OCI-LY1 (cell line): ENCODE measurements around the gene PLVAP.

ENCODE experiments used
- H2AFZ ChIP-seq: fragments of 200-600 bp; sonication (generic), shearing (Covaris generic); 2 replicates; pipeline ENCODE4 v1.6.0; 2014; ENCODE audit warnings: antibody characterized with exemption, mild to moderate bottlenecking, low read length
- H3F3A ChIP-seq: fragments of 200-600 bp; sonication (generic), shearing (Covaris generic); 2 replicates; pipeline ENCODE4 v1.6.0; 2014; ENCODE audit warnings: mild to moderate bottlenecking, antibody characterized with exemption, low read length, moderate library complexity; ENCODE audit not compliant: insufficient read depth
- H3K27ac ChIP-seq: fragments of 200-600 bp; sonication (generic); 2 replicates; pipeline ENCODE4 v1.5.1; 2014; ENCODE audit warnings: low read length, mixed run types, mild to moderate bottlenecking, low read depth; ENCODE audit not compliant: poor library complexity, severe bottlenecking
- H3K27me3 ChIP-seq: fragments of 200-600 bp; sonication (generic); 2 replicates; pipeline ENCODE4 v1.6.0; 2014; ENCODE audit warnings: antibody characterized with exemption, mild to moderate bottlenecking, low read length, moderate library complexity; ENCODE audit not compliant: insufficient read depth
- H3K36me3 ChIP-seq: fragments of 200-600 bp; sonication (generic); 2 replicates; pipeline ENCODE4 v1.6.1; 2014; ENCODE audit warnings: mild to moderate bottlenecking, antibody characterized with exemption, low read length, moderate library complexity, mixed read lengths; ENCODE audit not compliant: insufficient read depth
- H3K4me1 ChIP-seq: fragments of 200-600 bp; sonication (generic); 2 replicates; pipeline ENCODE4 v1.5.1; 2014; ENCODE audit warnings: mild to moderate bottlenecking, low read length, moderate library complexity; ENCODE audit not compliant: insufficient read depth, severe bottlenecking
- H3K4me2 ChIP-seq: fragments of 200-600 bp; sonication (generic), shearing (Covaris generic); 2 replicates; pipeline ENCODE4 v1.6.1; 2014; ENCODE audit warnings: low read length
- H3K4me3 ChIP-seq: fragments of 200-600 bp; sonication (generic); 2 replicates; pipeline ENCODE4 v1.5.1; 2014; ENCODE audit warnings: low read length, low read depth, mild to moderate bottlenecking, mixed read lengths; ENCODE audit not compliant: poor library complexity, severe bottlenecking
- H3K79me2 ChIP-seq: fragments of 200-600 bp; shearing (Covaris generic); 2 replicates; pipeline ENCODE4 v1.6.1; 2016; ENCODE audit warnings: mixed run types, low read length, mixed read lengths; ENCODE audit not compliant: insufficient read depth
- H3K9ac ChIP-seq: fragments of 200-600 bp; sonication (generic), shearing (Covaris generic); 2 replicates; pipeline ENCODE4 v1.6.1; 2014; ENCODE audit warnings: mild to moderate bottlenecking, low read length, mixed read lengths
- H3K9me2 ChIP-seq: fragments of 200-600 bp; sonication (generic), shearing (Covaris generic); 2 replicates; pipeline ENCODE4 v1.6.1; 2014; ENCODE audit warnings: low read depth, mild to moderate bottlenecking, low read length, mixed read lengths
- H3K9me3 ChIP-seq: fragments of 200-600 bp; shearing (Covaris generic); 2 replicates; pipeline ENCODE4 v1.6.1; 2014; ENCODE audit warnings: low read length, mixed read lengths
- H4K20me1 ChIP-seq: fragments of 200-600 bp; sonication (generic), shearing (Covaris generic); 2 replicates; pipeline ENCODE4 v1.6.0; 2016; ENCODE audit warnings: mild to moderate bottlenecking, low read length; ENCODE audit not compliant: insufficient read depth
- EZH2 ChIP-seq: fragments of 200-600 bp; sonication (generic), shearing (Covaris generic); IDR thresholded peaks from 2 replicates; pipeline ENCODE4 v1.8.0; 2017; ENCODE audit warnings: borderline replicate concordance, mixed run types, mild to moderate bottlenecking, antibody characterized with exemption, low read length, moderate library complexity, mixed read lengths
- TF ChIP-seq, protein P1 (sequence below): fragments of 200-600 bp; sonication (generic), shearing (Covaris generic); IDR thresholded peaks from 2 replicates; pipeline ENCODE4 v1.5.1; 2017; ENCODE audit warnings: mild to moderate bottlenecking, antibody characterized with exemption, low read length, moderate library complexity, mixed read lengths

Gene PLVAP

DNA sequence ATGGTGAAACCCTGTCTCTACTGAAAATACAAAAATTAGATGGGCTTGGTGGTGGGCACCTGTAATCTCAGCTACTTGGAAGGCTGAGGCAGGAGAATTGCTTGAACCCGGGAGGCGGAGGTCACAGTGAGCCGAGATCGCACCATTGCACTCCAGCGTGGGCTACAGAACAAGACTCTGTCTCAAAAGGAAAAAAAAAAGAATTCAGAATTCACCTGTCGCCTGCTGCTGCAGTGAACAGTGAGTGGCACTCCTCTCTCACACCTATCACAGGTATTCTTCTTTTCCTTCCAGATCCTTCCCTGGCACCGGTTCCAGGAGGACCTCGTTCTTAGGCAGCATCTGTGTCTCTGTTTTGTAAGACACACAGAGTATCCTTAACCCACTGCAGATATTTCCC, 37.0 kb upstream of the PLVAP start:
- H4K20me1 ChIP-seq: no peaks in the 10 kb centered on the region
- H3K9me2 ChIP-seq: no peaks in the 10 kb centered on the region
- no peaks in the 10 kb centered on the region for H3K79me2 ChIP-seq
- peaks cover 19% of the 10 kb centered on the region; the same call in 1 of the 2 replicates for H3K36me3 ChIP-seq
- H2AFZ ChIP-seq: no peak overlapping the region
- no peaks in the 10 kb centered on the region for H3K9me3 ChIP-seq
- H3K27me3 ChIP-seq: no peaks in the 10 kb centered on the region
- no peak overlapping the region for H3K27ac ChIP-seq
- no peak overlapping the region for H3K9ac ChIP-seq
- H3K4me3 ChIP-seq: no peak overlapping the region
- H3F3A ChIP-seq: no peaks in the 10 kb centered on the region
- peaks cover 22% of the 10 kb centered on the region for H3K4me1 ChIP-seq
- no peak overlapping the region for H3K4me2 ChIP-seq
- TF ChIP-seq EZH2: no peak
- TF ChIP-seq, protein P1, sequence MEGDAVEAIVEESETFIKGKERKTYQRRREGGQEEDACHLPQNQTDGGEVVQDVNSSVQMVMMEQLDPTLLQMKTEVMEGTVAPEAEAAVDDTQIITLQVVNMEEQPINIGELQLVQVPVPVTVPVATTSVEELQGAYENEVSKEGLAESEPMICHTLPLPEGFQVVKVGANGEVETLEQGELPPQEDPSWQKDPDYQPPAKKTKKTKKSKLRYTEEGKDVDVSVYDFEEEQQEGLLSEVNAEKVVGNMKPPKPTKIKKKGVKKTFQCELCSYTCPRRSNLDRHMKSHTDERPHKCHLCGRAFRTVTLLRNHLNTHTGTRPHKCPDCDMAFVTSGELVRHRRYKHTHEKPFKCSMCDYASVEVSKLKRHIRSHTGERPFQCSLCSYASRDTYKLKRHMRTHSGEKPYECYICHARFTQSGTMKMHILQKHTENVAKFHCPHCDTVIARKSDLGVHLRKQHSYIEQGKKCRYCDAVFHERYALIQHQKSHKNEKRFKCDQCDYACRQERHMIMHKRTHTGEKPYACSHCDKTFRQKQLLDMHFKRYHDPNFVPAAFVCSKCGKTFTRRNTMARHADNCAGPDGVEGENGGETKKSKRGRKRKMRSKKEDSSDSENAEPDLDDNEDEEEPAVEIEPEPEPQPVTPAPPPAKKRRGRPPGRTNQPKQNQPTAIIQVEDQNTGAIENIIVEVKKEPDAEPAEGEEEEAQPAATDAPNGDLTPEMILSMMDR: no peak

DNA sequence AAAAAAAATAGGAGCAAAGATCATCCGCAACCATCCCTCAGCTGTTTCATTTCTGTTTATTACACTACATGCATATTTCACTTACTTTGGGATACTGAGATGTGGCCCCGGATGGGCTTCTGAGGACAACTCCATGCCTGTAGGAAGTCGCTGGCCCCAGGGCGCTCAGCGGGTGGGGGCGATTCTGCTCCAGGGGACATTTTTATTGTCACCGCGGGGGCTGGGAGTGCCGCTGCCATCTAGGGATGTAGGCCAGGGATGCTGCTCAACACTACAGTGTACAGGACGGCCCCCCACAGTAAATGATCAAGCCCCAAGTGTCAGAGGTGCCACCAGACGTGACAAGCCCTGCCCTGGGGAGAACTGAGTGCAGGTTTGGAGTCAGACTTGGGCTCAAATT, 34.7 kb upstream of the PLVAP start:
- Histone ChIP-seq H3K4me1 (peaks cover 21% of the 10 kb centered on the region), H2AFZ (no peak overlapping the region), H3K9me3 (no peaks in the 10 kb centered on the region), H3K79me2 (no peaks in the 10 kb centered on the region), H3K9ac (no peak overlapping the region; the same call in 1 of the 2 replicates), H3K36me3 (peaks cover 19% of the 10 kb centered on the region; the same call in 1 of the 2 replicates), H3K4me2 (no peak overlapping the region; the same call in 1 of the 2 replicates), H3K4me3 (no peak overlapping the region), H3K27me3 (no peaks in the 10 kb centered on the region), H3F3A (no peaks in the 10 kb centered on the region), H3K27ac (peak overlapping the region; percentile 48), H4K20me1 (no peaks in the 10 kb centered on the region), H3K9me2 (no peaks in the 10 kb centered on the region)
- TF ChIP-seq, protein P1: no peak
- no peak for TF ChIP-seq EZH2

DNA sequence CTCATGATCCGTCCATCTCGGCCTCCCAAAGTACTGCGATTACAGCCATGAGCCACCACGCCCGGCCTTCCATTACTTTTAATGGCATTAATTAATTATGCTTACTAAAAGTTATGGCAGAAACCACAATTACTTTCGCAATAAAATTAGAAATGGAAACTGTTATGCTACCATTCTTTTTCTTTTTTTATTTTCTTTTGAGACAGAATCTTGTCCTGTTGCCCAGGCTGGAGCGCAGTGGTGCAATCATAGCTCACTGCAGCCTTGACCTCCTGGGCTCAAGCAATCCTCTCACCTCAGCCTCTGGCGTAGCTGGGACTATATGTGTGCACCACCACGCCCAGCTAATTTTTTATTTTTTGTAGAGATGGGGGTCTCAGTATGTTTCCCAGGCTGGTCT, 32.8 kb upstream of the PLVAP start:
- H3K4me2 ChIP-seq: no peak overlapping the region
- H4K20me1 ChIP-seq: no peaks in the 10 kb centered on the region
- peaks cover 15% of the 10 kb centered on the region; the same call in 1 of the 2 replicates for H3K36me3 ChIP-seq
- no peak overlapping the region for H3K4me3 ChIP-seq
- H3K9me2 ChIP-seq: no peaks in the 10 kb centered on the region
- peaks cover 5% of the 10 kb centered on the region; the same call in 1 of the 2 replicates for H3K79me2 ChIP-seq
- H3K4me1 ChIP-seq: peaks cover 35% of the 10 kb centered on the region
- no peak overlapping the region for H3K9ac ChIP-seq
- no peaks in the 10 kb centered on the region for H3F3A ChIP-seq
- TF ChIP-seq, protein P1: no peak
- TF ChIP-seq EZH2: no peak
- H3K27me3 ChIP-seq: no peaks in the 10 kb centered on the region
- H3K27ac ChIP-seq: no peak overlapping the region
- H2AFZ ChIP-seq: no peak overlapping the region
- no peaks in the 10 kb centered on the region for H3K9me3 ChIP-seq
